Activated T-cell treated with anti-CD3 and anti-CD28 coated beads, Interleukin-2, amount 50 U/mL, for 48 hours (primary cell): ENCODE data around the gene TACC3.
A peak's percentile ranks its signal among the peaks of the same experiment; 100 is the strongest.

Experiments used
- DNase-seq, 2 experiments: peaks; one replicate each; pipeline ENCODE4 v3.0.0-alpha.2; 2020

TACC3 gene

DNA sequence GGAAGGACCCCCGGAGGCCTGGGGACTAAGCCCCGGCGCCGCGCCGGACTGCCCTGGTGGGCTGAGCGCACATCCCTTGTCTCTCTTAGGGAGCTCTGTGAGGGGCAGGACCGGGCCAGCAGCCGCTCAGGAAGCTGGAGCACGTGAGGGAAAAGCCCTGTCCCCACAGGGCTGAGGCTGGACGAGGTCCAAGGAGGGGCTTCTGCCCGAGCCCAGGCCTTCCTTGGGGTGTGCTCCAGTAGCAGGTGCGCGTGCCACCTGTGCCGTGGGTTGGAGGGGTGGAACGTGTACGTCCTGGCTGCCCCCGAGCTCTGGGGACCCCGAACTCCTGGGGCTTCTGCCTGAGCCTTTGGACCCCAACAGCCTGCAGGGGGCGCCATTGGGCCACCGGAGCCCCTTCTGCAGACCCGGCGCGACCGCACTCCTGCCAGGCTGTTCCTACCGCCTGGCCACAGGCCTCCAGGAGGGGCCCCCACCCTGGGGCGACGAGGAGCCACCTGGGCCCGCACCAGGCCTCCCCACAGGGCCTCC lies 27.2 kb downstream of the TACC3 start:
- DNase-seq: peak; percentile 89 to 91

DNA sequence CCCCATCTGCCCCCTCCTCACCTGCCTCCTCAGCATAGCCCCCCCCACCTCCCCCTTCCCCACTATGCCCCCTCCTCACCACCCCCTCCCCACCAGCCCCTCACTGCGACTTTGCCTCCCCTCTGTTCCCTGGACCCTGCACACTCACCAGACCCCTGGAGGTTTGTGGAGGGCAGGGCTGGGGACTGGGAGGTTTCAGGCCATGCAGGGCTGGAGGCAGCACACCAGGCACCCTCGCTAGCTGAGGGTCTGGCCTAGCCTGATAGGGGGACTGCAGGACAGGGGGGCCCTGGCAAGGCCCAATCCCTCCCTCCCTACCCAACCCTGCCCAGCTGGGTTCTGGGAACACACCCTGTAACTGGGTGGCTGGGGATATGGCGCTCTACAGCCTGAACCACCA lies 28.0 kb downstream of the TACC3 start:
- DNase-seq: no peak

DNA sequence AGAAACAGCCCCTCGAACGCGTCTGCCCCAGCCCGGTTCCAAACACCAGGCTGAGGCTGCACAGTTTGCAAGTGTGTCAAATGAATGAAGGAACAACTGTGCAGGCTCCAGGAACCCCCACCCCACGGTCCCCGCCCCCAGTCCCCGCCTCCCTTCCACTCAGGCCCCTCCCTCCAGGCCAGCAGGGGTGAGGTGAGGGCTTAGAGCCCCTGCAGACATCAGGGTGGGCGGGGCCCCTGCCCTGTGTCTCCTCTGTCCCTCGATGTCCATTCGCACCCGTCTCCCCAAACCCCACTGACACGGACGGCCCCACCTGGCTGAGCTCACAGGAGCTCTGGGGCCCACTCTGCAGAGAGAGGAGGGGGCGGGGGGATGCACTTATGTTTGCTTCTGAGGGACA lies 28.5 kb downstream of the TACC3 start:
- no peak for DNase-seq

DNA sequence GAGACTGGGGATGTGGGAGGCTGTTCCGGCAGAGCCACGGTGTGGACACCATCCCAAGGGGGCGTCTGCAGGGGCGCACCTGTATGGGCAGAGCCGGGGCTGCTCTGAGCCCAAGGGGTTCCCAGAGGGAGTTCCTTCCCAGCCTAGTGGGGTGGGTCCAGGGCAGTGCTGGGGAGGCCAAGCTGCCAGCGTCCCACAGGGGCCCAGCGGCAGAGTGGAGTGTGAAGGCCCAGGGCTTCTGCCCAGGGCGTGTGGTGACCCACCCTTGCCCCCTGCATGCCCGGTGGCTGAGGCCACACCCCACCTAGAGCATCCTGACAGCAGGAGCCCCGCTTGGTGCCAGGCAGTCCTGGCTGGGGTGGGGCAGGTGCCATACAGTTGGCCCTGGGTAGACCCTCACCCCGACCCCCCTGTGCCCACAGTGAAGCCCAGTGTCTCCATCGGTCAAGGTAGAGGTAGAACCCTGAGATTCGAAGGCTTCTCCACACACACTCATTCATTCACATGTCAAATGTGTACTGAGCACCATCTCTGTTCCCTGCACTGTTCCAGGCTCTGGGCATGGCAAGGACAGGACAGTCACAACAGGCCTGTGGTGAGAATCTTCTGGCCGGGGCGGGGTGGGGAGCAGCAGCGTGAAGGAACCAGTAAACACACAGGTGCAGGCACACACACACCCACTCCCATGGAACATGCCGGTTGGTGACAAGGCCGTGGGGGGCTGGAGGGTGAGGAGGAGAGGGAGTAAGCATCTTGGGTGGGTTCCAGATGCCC lies 29.2 kb downstream of the TACC3 start:
- DNase-seq: no peak

DNA sequence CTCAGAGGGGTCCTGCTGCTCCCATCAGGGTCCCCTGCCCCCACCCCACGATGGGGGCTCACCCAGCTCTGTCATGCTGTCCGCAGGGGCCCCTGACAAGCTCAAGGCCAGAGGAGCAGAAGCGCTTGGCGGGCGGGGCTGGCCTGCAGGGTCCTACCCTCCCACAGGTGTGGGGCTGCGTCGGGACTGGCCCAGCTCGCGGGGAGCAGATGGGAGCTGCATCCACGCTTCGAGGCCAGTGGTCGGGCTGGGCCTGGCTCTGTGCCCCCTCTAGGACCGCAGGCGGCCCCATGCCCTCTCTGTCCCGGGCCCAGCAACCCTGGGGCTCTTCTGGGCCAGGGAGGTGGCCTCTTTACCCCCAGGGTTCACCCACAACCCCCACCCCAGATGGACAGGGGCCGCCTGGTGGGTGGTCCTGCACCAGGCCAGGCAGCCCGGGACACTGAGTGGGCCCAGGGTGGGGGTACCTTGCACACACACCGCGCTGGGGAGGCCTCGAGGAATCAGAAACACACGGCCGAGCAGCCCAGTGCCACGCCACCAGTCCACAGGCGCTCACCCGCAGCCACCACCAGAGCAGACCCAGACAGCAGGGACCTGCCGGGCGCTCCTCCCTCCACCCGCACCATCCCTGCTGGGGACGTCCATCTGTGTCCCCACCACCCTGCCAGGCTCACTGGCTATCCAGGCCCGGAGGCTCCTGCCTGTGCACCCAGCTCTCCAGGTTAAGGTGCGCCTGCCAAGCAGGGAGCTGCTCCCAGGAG lies 30.0 kb downstream of the TACC3 start:
- DNase-seq: no peak

DNA sequence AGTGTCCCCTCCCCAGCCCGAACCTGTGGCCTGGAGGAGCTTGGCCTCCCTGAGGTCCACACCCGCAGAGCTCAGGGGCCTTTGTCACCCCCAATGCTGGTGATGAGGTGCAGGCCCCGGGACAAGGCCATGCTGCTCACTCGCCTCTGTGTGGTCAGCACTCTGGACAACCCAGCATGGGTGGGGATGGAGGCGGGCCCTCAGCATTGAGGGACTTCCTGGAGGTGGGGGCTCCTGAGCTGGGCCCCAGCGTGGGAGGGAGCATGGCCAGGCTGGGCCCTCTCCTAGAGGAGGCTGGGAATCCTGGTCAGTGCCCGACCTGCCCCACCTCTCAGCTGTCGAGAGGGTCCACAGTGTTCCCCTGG lies 30.6 kb downstream of the TACC3 start:
- DNase-seq: no peak

DNA sequence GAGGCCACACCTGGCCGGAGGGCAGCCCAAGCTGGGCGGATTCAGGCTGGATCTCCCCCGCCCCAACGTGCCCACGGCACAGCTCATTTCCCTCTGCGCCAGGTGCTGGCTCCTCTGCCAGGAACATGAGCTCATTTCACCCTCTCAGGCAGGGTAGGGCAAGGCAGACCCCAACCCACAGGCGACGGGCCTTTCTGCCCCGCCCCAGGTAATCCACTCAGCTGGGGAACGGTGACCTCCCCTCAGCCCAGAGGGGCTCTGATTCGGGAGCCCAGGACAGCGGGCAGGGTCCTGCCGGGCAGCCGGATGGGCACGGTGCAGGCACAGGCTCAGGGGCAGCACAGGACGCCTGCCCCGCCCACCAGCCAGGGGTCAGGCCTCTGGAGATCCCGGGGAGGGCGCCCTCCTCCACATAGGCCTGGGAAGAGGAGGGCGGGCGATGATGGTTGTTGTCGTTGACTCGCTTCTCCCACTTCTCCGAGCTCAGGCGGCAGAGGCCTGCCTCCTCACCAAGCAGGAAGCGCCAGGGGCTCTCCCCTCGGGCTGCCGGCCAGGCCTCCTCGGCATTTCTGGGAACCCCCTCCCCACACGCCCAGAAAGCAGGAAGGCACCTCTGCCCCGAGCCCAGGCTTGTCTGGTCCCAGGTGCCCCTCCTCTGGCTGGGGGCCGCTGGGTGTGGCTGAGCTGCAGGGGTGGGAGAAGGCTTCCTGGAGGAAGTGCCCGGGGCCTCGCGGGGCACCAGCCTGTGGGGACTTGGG lies 31.1 kb downstream of the TACC3 start:
- peak; percentile 50 to 58 for DNase-seq

DNA sequence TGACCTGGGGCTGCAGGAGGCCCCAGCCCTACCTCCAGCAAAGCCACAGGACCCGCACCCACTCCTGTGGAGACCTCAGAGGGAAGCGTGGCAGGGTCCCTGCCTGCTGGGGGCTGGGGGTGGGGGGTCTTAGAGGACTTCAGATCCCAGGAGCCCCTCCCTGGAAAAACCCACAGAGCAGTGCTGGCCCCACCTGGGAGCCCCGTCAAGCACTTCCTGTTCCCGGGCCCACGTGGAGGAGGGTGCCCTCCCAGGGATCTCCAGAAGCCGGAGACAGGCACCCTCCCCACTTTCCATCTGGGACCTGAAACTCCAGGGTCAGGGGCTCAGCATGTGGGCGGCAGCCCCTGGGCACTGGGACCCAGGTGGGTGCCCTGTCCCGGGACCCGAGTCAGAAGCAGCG lies 32.0 kb downstream of the TACC3 start:
- DNase-seq: no peak

DNA sequence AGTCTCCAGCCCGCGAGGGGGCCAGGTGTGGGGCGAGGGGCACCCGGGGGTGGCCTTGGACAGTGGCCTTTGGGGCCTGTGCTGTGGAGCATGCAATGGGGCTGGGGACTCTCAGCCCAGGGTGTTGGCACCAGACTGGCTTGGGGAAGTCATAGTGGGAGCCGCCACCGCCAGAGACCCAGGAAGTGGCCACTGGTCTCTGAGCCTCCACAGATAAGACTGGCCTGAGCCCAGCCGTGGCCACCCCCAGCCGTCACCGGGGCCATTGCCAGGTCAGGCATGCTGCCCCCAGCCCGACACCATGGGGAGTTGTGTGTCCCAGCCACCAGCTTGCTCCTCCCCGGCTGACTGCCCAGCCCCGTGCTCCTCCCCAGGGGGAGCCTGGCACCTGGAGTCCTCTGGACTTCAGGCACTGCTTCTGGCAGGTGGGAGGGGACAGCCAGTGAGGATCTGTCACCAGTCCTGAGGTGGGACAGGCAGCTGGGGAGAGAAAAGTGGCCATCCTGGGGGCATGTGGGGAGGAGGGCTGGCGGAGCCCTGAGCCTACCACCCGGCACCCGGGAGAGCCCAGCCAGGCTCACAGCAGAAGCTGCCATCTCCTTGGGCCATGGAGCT lies 32.5 kb downstream of the TACC3 start:
- DNase-seq: no peak

DNA sequence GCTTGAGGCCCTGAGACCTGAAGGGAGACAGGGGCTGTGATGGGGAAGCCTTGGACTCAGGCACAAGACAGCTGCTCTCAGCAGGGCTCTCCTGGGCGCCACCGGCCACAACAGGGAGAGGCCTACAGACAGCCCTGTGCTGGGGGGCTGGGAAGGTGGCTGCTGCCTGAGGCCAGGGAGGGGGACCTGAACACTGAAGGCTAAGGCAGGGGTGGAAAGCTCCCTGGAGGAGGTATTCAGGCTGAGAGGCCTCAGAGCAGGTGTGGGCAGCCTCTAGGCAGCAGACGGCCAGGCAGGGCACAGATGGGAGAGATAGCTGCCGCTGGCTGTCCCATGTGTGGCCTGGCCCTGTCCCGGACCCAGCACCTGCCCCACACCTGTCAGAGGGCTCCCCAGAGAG lies 33.0 kb downstream of the TACC3 start:
- DNase-seq: no peak

DNA sequence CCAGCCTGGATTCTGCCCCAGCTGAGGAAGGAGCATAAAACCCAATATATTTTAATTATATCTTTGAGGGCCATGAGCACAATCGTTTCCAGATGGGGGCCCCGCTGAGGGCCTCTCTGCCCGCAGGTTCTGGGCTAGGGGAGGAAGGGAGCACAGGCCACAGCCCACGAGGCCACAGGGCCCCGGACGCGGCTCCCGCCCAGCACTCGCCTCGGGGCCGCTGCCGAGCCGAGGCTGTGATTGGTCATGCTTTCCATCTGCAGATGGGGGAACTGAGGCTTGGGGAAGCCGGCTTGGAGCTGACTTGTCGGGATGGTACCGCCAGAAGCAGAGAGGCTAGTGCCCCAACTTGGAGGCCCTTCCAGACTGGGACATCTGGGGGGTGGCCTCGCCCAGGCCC lies 34.0 kb downstream of the TACC3 start:
- no peak for DNase-seq

DNA sequence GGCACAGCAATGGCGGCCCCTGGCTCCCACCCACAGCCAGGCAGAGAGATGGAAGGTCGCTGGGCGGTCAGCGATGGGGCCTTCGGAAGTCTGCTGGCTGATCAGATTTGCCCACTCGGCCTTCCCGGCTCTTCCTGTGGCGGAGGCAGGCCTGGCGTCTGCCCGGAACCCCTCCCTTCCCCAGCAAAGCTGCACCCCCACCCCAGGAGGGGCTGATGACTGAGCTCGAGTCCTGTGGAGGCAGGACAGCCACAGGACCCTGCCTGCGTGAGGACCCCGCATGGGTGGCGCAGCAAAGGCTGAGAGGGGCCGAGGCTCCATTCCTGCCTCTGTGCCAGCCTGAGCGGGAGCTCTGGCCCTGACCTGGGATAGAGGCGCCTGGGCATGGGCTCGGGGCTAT lies 34.8 kb downstream of the TACC3 start:
- no peak for DNase-seq

DNA sequence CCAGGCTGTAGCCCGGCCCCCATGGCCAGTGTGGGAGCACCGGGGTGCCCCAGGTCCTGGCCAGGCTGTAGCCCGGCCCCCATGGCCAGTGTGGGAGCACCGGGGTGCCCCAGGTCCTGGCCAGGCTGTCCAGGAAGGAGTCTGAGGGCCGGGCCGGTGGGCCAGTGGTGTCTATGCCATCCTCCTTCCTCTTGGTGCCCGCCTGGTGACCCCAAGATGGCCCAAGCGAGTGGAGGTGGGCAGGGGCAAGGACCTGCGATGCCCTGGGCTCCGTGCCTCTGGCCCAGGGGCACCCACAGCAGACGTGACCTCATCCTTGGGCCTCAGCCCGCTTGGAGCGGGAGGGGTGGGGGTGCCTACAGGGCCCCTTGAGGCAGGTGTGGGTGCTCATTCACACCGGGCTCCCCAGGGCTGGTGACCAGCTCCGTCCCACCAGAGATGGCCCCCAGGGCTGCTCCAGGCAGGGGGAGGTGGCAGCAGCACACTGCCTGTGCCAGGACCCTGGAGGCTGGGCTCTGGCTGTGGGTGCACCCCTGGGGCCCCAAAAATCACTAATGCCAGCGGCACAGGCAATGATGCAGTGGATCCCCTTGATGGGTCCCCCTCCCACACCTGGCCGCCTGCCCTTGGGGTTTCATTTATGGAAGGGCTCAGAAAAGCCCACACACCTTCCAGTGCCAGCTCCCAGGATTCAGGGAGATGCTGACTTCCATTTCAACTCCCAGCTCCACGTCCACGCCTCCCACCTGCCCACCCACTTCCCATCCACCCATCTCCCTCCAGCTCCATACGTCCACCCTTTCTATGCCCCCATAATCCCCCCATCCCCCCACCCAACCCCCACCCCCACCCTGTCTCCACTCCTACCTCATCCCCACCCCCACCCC lies 35.8 kb downstream of the TACC3 start:
- DNase-seq: no peak

DNA sequence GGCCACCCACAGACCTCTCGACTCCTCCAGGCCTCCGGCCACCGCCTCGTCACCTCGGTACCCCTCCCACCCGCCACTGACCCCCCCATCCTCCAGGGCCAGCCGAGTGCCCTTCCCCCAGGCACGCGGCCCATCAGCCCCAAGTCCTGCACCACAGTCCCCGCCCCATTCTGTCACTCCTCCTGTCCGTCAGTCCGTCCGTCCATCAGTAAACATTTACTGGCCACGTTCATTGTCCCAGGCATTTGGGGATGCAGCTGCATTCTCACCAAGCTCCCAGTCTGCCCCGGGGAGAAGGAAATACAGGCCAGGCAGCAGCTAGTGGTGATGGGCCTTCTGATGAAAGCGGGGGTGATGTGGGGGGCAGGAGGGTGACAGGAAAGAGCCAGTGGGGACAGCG lies 36.5 kb downstream of the TACC3 start:
- DNase-seq: no peak

DNA sequence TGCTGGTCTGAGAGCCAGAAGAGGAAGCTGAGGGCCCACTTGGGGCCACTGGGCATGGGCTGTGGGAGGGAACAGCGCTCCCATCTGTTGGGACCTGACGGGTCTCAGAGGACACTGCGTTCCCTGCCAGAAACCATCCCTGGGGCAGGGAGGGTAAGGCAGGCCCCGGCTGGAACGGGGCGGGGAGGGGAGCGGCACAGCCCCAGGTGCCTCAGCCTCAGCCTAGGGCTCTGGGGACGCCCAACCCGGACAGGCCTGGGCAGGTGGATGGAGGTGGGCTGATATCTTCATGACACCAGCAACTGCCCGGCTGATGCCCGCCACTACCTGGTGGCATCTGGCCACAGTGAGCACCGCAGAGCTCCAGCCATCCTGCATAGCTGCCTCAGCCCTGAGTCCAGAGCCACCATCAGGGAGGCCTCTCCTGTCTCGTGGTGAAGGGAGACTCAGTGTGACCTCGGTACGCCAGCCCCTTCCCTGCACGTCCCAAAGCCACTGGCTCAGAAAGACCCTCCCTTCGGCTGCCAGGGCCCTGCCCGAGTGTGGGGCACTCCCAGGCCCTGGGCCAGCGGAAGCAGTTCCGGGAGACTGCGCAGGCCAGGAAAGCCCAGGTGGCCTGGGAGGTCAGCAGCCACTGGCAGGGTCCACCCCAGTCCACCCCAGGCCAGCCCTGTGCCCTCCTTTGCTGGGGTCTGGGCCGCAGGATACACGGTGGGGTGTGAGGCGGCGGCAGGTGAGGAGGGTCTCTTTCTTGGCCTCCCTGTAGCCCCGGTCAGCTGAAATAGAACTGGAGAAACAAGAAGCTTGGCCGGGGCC lies 37.2 kb downstream of the TACC3 start:
- DNase-seq: no peak

DNA sequence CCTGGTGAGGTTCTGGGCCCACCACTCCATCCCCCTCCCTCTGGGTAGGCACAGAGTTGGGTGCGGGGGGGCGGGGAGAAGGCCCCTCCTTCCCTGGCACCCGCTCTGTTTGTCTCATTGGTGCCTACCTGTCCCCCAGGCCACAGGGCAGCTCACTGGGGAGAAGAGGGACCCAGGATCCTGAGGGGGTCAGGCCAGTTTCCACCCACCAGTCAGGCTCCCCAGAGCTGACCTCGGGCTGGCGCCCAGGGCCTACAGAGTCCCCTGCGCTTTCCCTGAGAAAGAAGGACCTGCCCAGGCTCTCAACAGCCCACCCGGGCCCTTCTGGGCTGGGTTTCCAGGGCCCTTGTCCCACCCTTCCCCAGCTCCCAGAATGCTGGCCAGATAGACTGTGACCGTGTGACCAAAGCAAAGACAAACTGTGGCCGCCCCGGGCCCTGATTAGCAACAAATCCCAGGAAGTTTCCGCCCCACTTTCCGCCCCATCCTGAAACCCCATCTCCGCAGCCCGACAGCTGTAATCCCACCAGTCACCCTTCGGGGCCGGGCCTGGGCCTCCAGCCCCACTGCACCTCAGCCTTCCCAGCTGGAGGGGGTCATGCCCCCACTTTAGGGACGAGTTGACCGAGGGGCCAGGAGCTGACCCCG lies 38.0 kb downstream of the TACC3 start:
- DNase-seq: no peak

DNA sequence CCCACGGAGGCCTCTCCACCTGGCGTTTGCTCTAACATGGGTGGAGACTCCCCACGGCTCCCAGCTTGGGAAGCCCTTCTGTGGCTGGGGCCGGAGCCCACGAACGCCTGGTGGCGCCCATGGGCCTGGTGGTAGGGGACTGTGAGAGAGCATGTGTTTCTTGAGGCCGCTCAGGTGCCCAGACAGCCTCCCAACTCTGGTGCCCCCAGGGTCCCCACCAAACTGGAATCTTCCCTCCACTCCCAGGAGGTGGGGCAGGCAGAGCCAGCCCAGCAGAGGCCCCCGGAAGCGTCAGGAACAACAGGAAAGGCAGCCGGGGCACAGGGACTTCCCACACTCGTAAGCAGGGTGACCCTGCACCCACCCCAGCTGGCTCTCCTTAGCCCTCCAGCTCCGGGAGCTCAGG lies 38.5 kb downstream of the TACC3 start:
- DNase-seq: no peak

DNA sequence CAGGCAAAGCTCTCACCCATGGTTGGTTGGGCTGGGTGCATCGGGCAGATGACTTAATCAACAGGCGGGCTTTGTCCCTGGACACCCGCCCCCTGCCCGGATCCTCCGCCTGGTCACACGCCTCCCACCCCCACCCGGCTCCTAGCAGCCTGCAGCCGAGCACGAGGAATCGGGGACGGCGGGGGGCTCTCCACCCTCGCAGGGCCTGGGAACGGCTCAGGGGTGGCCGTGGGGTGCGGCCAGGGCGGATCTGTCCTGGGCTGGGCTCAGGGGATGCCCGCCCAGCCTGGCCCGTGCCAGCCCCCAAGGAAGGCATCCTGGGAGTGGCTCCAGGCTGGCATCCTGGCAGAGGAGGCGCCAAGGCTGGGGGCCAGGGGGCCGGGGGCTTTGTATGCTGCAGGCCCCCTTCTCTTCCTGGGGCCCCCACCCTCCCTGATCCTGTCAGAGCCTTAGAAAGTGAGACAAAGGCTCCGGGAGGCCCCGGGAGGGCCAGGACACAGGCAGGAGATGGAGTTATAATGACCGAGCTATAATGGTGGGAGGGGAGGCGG lies 39.3 kb downstream of the TACC3 start:
- DNase-seq: no peak

DNA sequence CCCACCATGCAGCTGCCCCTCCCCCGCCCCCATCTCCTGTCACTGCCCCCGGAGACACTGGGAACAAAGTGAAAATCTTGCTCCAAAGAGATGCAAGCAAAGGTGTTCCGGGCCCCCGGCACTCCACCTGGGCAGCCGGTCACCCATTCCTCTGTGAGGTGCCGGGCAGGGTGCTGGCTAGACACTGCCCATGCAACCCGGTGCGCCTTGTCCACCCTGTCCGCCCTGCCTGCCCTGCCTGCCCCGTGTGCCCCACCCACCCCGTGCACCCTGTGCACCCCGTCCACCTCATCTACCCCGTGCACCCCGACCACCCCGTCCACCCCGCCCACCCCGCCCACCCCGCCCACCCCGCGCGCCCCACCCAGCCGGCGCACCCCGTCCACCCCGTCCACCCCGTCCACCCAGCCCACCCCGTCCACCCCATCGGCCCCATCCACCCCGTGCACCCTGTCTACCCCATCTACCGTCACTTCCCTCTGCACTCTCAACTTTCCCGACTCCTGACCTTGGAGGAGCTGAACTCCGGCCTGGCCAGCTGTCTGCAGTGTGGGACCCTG lies 39.9 kb downstream of the TACC3 start:
- no peak for DNase-seq
